Lung microvascular endothelial cell (primary cell): ENCODE data around the gene LRRC75B. TPM values are rescaled to one million over a fixed set of nuclear protein-coding genes. Genes with fewer than 3 reads are reported as not detected.
"Not testable (repeated sequence)": the region's sequence is repeated elsewhere in the genome, so short reads cannot be mapped to it uniquely, and the experiment has no call there.

Source experiments
- DNase-seq, 2 donors: peaks; one replicate each; pipeline versions ENCODE4 v3.0.0 to v3.0.0-alpha.2; 2010; ENCODE audit warnings: low read depth in 2 of 2
- total RNA-seq: library from RNA; depleted of rRNA; stranded (reverse); fragments of >200 nt; gene quantifications from 2 replicates; pipeline ENCODE4 v1.2.1, GENCODE V29; 2014

Gene LRRC75B
- total RNA-seq, 1 donor from 2014 or later, result 2.6 TPM

DNA sequence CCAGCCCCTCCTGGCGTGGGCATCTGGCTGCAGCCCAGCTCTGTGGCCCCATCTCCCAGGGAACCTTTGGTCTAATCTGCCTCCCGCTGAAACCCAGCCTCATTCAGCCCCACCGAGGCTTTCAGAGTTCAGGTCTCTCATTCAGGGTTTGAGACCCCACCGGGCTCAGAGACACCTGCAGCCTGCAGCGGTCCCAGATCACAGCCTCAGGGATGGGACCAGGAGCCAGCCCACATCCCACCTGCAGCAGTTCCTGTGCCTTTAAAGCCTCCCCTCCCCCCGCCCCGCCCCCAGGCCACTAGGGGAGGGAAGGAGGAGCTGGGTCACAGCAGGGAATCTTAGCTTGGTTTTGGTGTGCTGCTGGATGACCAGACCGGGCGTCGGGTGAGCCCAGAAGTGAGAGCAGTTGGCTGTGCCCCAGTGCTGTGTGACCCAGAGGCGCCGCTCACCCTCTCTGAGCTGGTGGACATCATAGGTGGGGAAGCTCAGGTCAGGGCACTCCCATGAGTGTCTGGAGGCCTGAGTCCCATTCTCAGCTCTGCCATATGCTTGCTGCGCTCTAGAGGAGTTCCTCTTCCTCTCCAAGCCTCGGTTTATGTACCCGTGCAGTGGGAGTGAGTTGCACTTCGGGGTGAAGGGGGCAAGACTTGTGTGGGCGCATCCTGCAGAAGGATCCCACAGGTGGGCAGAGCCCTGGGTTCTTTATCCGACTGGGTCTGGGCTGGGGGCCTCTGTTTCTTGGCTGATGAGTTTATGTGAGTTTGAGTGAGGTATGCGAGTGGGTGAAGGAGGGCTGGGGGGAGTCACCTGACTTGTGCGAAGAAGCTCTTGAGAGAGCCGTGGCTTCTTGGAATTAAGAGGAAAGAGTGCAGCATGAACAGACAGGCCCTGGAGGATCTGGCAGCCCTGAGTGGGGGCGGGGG lies 10.2 kb upstream of the LRRC75B start, which contains the start of gene GGT1:
GGT1 (plus strand) TSS at position 347 of the 923 bp plus-strand sequence. CDS start 7,889 bp downstream, outside the sequence.
- not testable (repeated sequence) for DNase-seq

DNA sequence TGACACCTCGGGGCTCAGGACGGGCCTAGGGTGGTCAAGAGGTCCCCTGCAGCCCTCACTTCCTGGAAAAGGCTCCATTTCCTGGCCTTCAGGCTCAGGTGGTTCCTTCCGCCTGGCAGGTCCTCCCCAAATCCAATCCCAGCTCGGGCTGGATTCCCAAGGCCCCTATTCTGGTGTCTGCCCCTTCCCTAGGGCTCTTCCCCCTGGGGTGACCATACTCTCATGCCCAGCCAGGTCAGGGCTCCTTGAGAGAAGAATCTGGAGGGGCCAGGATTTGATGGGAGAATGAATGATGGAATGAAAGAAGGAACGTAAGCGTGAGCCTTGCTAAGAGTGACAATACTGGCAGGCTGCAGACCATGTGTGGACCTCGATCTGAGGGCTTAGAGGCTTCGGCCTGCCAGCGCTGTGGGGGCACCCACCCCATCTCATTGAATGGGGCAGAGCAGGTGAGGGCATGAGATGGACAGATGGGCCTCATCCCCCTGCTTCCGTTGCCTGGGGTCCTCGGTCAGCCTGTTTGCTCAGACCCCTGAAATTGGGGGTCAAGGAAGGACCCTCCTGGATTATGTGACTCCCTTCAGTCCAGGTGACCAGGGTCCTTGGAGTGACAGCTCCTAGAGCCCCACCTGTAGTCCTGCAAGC lies 9.4 kb upstream of the LRRC75B start:
- not testable (repeated sequence) for DNase-seq

DNA sequence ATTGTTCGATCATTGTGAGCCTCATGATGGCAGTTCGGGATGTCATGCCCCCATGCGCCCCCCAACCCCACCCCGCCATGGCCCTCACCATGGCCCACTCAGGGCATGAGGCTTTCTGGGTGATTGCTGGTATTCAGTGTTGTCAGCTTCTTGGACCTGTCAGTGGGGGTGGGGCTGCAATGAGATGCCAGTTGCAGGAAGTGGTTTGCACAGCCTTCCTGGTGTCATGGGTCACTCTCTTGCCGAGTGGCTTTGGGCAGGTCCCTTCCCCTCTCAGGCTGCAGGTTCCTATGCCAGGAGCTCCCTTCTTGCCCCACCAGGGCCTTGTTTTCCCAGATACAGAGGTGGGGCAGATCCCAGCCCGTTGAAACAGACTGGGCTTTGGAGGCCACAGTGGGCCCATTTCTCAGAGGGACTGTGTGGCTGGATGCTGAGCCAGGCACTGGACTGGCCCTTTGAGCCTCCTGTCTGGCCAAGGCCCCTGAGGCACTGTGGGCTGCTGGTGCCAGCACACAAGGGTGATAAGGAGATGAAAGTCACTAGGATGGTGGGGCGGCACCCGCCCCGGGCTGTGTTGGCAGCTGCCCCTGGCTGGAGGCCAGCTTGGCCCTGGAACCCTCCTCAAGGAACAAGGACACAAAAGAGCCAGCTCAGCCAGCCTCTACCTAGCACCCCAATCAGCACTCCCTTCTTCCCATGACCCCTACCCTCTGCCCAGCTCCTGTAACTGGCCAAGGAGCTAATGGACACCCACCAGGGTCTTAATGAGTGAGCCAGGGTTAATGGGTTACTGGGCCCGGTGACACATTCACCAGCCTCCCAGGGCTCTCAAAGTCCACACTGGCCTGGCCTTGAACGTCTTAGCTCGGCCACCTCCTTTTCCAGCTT lies 8.6 kb upstream of the LRRC75B start:
- no peak for DNase-seq

DNA sequence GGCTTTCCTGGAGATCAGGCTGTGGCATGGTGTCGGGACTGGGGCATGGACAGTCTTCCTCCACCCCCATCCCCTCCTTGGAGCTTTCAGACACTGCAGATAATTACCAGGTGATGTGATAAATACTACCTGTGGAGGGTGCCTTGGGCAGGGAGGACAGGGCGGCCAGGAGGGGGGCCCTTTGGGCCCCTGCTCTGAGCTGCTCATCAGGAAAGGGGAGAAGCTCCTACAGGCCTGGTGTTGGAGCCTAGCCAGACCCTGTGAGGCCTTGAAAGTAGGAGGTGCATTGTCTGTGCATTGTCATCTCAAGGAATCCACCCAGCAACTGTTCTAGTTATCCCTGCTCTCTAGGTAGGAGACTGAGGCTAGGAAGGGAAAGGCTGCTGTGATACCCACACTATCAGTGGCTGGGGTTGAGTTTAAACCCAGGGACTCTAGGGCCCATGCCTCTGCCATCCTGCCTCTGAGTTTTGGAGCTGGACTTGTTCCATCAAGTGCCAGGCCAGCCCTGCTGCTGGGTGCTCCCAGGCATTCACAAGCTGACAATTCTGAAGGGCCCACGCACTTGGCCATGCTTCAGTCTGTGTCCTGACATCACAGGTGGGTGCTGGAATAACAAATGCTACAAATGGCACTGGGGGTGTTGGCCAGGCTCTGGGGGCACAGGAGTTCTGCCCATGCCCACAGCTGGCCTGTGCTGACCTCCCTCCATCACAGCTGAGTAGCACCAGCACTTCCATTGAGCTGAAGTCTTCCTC lies 7.3 kb upstream of the LRRC75B start:
- not testable (repeated sequence) for DNase-seq

DNA sequence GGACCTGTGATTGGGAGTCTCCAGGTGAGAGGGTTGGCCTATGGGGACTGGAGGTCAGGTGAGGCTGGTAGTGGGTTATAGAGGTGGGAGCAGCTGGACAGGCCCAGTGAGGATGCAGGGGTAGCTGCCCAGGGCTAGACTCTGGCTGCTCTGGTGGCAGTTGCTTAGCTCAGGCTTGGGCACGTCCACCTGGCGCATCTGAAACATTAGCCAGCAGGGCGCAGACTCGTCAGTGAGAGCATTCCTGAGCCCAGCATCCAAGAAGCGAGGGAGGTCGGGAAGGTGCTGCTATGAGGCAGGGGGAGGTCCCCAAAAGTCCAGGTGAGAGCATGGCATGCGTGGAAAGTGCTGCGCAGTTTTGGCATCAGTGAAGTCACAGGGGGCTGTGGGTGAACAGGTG lies 6.6 kb upstream of the LRRC75B start:
- DNase-seq, result no peak

DNA sequence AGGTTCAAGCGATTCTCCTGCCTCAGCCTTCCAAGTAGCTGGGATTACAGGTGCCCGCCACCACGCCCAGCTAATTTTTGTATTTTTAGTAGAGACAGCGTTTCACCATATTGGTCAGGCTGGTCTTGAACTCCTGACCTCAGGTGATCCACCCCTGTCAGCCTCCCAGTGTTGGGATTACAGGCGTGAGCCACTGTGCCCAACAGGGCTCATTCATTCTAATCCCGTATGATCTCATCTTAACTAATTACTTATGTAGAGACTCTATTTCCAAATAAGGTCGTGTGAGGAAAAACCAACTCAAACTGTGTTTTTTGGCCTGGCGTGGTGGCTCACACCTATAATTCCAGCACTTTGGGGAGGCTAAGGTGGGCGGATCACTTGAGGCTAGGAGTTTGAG lies 4.2 kb upstream of the LRRC75B start:
- DNase-seq, result not testable (repeated sequence)

DNA sequence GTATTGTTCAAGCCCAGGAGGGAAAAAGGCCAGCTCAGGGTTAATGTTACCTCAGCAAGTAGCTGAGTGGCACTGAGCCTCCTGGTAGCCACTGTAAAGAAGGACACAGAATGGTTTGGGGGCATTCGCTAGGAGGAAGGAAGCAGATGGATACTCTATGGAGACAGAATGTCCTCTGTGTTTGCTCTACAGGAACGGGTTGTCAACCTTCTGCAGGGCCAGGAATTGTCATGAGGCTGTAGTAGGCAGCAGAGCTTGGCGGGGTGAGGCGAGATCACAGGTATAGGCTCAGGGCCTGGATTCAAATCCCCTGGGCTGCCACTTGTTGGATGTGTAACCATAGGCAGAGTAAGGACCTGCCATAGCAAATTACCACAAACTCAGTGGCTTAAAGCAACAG lies 3.0 kb upstream of the LRRC75B start:
- no peak for DNase-seq

DNA sequence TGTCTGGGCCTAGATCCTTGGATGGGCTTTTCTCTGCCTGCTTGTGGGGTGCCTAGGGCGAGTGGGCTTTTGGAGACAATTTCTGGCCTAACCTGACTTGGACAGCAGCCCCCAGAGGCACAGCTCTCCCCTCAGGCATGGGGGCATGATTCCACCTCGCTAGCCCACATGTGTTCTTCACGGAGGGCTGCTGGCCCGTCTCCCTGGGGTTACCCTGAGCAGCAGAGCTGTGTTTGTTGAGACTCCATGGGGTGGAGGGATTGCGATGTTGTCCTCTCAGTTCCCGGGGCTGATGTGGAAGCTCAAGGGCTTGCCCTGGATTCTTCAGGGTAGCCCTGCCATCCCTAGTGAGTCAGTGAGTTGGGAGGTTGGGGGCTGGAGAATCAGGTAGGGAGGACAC lies 2.4 kb upstream of the LRRC75B start:
- no peak for DNase-seq

DNA sequence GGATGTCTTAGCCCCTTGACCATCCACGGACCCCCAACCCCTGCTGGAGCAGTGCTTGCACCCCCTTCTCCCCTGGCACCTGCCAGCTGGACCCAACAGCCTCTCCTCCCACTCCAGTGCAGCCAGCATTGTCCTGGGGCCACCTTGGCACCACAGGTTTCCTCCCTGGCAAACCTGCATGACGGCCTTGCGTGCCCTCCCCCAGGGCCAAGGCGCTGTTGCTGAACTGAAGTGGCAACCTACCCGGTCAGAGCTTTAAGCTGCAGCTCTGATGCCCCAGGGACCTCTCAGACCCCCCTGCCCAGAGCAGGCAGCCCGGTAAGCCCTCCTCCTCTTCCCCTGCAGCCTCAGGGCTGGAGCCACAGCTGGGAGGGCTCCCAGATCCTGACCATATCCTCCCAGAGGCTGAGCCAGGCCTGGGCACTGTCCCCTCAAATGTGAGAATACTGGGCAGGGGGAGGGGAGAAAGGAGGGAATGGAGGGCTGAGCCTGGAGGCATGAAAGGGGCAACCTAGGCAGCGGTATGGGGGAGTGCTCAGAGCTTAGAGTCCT lies 1.8 kb upstream of the LRRC75B start:
- DNase-seq, result no peak

DNA sequence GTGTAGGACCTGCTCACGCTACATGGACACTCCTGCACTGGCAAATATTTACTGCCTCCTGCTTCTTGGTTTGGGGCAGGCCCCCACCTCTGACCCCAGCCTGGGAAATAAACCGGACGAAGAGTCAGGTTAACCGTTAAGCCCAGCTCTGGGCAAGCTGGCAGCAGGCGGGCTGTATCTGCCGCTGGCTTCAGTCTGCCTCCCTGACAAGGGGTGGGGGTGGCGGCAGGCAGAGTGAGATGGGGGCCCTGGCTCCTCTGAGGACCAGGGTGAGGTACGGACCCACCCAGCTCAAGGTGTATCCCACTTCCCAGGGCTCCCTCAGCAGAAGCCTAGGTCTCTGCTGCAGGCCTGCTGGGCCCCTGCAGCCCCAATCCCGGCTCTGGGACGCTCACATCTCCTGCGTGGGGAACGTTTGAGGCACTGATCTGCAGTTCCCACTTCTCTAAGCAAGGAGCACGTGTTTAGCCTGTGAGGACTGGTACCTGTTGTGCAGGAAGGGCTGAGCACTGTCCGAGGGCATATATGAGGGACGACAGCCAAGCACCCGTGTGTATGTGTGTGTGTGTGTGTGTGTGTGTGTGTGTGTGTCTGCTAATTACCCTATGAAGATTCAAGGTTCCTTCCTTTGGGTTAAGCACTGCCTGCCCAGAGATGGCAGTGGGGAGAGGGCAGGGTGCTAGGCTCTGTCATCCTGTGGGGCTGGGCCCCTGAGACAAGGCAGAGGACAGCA lies 1.1 kb upstream of the LRRC75B start:
- DNase-seq, result no peak

DNA sequence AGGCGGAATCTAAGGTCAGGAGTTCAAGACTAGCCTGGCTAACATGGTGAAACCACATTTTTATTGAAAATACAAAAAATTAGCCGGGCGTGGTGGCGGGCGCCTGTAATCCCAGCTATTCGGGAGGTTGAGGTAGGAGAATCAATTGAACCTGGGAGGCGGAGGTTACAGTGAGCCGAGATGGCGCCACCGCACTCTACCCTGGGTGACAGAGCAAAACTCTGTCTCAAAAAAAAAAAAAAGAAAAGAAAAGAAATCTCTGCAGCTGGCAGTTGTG lies 624 bp upstream of the LRRC75B start:
- not testable (repeated sequence) for DNase-seq

DNA sequence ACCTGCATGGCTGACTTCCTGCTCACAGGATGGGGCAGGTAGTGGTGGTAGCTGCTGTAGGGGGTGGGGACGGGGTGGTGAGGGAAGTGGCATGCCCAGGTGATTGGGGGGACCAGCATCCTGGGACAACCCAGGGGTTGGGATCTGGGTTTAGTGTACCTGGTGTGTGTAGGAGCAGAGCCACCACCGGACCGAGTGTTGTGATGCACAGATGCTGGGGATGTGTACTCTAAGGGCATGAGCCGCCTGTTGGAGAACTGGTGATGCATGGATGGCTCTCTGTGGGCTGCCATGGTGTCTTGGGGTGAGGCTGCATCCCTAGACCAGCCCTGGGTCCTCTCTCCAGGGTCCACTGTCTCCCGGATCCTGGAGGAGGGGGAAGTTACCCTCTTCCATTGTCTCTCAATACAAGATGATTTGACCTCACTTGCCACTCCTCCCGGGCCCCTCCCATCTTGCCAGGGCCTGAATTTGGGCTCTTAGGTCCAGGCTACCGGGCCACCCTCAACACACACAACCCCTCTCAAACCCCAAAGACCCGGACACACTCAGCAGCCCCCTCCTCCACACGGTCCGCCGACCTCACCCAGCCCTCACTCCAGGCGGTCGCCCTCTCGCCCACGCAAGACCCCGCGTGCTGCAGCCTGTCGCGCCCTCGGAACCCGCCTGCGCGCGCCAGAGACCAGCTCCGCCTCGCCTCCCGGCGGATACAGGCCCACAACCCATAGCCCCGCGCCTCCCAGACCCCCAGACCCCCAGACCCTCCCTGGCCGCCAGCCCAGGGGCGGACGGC lies 619 bp downstream of the LRRC75B start:
- DNase-seq, result peak in 1 of 2 donors; percentile 7

DNA sequence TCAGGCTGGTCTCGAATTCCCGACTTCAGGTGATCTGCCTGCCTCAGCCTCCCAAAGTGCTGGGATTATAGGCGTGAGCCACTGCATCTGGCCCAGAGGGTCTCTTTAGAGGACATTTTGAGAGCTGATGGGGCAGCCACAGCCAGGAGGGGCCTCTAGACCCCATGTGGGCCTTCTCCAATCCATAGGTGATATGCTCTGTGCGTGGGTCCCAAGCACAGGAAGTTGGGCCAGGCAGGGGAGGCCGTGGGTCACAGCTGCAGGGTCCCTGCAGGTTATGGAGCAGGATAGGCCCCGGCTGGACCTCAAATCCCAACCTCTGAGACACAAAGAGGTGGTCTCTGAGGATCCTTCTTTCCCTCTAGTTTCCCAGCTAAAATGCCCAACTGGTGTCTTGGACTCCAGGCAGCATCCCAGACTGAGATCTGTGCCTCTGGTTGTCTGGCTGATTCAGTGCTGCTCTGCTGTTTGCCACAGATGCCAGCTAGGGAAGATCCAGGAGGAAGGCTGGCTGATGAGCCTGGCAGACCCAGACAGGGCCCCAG lies 1.5 kb downstream of the LRRC75B start:
- DNase-seq, result no peak

DNA sequence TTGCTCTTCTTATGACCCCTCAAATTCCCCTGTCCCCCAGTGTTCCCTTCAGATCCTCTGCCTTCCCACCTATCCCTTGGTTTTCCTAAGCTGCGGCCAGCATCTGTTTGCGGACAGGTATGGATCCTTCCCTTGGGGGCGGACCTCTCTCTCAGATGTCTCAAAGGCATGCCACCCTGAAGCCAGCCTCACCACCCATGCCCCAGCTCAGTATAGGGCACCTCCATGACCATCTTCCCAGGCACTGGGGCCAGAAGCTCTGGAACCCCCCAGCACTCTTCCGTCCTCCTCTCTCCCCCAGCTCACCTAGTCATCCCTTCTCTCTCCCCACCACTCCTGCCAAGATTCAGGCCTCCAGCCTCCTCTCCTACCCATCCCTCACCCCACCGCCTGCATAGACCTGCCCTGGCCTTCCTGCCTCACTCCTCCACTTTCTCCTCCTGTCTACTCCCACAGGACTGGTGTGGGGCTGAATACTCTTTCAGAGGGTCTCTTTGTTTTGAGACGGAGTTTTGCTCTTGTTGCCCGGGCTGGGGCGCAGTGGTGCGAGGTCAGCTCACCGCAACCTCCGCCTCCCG lies 2.2 kb downstream of the LRRC75B start:
- DNase-seq, result no peak

DNA sequence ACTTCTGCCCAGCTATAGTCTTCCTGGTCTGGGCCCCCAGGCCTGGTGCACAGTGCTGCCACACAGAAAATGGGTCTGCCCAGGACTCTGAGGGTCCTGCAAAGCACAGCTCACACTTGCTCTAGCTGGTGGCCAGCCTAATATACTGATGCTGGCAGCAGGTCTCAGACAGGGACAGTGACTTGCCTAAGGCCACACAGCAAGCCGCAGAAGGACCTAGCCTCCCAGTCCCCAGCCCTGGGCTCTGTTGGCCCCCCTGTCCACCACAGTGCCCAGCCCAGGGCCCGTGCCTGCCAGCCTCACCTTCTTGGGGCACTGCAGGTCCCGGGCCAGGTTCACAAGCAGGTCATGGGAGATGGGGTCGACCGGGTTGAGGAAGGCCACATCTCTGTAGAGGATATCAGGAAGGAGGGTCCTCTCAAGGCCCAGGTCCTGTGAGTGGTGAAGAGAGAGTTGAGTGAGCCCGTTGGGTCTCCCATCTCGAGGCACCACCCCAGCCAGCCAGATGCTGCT lies 3.3 kb downstream of the LRRC75B start:
- no peak for DNase-seq

DNA sequence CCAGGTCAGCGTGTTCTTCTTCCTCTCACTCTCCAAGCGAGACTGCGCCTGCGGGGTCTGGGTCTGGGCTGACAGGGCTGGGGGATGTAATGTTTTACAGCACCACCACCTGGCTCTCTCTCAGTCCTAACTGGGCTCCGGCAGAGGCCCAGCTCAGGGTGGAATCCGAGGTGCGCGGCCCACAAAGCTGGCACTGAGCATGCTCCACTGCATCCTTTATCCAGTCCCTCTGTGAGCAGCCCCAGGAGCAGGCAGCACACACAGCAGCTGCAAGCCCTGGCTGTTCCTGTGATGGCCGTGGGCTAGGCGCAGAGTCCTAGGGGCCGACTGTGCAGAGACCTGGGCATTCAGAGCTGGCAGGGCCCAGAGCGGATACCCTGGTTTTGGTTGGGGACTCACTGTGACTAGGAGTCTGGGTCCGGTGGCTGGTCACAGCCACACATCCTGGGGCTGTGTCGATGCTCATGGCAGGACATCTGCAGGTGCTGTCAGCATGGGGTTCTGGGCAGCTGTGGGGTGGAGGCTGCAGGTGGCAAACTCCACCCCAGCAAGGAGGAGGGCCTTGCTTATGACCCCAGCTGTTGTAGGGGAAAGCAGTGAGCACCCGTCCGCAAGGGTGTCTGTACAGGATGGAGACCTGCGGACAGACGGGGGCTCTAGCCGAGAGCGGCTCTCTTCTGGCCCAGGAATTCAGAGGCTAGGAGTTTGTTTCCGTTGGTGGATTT lies 4.0 kb downstream of the LRRC75B start:
- no peak for DNase-seq

DNA sequence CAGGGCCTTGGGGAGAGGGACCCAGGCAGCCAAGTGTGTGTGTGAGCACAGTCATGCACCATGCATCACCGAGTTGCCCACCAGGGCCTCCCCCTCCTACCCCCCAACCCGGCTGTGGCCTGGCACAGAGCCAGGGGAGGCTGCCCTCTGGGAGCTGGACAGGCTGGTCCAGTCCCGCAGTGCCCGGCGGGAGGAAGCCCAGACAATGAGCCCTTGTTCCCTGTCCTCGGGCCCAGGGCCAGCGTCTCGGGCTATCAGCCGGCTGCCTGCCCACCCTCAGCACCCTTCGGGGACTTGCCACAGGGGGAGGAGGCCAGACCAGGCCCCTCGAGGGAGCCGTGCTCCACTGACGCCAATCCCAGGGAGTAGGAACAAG lies 4.5 kb downstream of the LRRC75B start:
- no peak for DNase-seq

DNA sequence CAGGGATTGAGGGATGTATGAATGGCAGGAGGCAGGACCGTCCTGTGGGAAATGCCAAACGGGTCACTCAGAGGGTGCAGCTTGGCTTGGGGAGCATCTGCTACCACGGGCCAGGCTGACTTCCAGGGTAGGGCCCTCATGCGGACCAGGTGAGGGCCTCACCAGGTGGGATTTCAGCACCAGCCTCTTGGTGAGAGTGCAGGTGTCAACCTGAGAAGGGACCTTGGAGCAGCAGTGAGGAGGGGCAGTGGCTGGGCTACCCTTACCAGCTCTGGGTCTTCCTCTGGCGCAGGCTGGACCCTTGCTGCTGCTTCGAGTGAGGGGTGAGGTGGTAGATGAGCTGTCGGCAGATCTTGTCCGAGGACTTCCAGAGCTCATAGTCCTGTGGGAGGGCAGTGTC lies 4.9 kb downstream of the LRRC75B start:
- DNase-seq, result no peak
